GM12864 (cell line): Measurements from ENCODE around the gene FAM177B.
A peak's percentile ranks its signal among the peaks of the same experiment; 100 is the strongest.
"Not testable (repeated sequence)": the region's sequence is repeated elsewhere in the genome, so short reads cannot be mapped to it uniquely, and the experiment has no call there.

Experiments used
- DNase-seq: peaks from one replicate; pipeline ENCODE4 v3.0.0-alpha.2; 2011; ENCODE audit warnings: low read depth
- H3K4me3 ChIP-seq: 2 replicates; pipeline ENCODE4 v1.5.1; 2011; ENCODE audit warnings: mild to moderate bottlenecking, low read depth, low read length, control low read depth
- TF ChIP-seq, protein P1 (sequence below): IDR thresholded peaks from 2 replicates; pipeline ENCODE4 v1.5.1; 2011; ENCODE audit warnings: low read depth, mild to moderate bottlenecking, moderate library complexity, low read length, control low read depth, inconsistent platforms; ENCODE audit errors: missing control alignments

The FAM177B gene

DNA sequence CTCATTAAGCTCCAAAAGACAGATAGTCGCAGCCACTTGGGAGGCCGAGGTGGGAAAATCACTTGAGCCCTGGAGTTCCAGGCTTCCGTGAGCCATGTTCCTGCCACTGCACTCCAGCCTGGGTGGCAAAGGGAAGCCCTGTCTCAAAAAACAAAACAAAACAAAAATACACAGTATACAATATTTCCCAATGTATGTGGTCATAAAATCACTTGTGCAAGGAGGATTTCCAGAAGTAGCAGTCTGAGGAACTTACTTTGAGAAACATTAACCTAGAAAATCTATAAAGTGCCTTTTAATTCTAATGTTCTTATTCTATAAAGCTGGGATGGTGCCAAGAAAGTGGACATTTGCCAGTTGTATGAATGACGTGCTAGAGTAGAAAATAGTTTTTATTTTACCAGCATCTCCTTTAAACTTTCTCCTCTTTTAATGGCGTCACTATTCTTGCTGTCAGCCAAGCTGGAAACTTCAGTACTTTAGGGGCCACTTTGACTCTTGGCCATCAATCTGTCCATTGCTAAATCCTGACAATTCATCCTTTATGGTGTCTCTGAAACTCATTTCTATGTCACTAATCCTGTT, 22.5 kb downstream of the FAM177B start:
- H3K4me3 ChIP-seq: no peak overlapping the region
- DNase-seq: no peak
- TF ChIP-seq, protein P1, sequence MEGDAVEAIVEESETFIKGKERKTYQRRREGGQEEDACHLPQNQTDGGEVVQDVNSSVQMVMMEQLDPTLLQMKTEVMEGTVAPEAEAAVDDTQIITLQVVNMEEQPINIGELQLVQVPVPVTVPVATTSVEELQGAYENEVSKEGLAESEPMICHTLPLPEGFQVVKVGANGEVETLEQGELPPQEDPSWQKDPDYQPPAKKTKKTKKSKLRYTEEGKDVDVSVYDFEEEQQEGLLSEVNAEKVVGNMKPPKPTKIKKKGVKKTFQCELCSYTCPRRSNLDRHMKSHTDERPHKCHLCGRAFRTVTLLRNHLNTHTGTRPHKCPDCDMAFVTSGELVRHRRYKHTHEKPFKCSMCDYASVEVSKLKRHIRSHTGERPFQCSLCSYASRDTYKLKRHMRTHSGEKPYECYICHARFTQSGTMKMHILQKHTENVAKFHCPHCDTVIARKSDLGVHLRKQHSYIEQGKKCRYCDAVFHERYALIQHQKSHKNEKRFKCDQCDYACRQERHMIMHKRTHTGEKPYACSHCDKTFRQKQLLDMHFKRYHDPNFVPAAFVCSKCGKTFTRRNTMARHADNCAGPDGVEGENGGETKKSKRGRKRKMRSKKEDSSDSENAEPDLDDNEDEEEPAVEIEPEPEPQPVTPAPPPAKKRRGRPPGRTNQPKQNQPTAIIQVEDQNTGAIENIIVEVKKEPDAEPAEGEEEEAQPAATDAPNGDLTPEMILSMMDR: no peak

DNA sequence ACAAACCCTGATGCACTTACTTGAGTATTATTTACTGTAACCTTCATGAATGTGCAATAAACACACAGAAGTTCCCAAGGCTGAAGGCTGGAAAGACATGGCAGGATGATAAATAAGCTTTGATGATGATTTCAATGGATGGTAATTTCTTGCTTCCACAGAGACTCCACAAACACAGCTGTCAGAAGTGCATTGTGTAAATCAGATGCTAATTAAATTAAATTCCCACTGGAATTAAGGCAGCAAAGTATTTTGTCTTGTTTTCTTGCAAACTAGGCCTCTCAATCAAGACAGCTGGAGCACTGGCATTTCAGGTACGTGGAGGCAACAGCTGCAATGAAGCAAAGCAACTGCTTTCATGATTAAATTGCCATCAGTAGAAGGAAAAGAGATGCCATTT, 24.1 kb downstream of the FAM177B start:
- TF ChIP-seq, protein P1: no peak
- no peak for DNase-seq
- H3K4me3 ChIP-seq: no peak overlapping the region

DNA sequence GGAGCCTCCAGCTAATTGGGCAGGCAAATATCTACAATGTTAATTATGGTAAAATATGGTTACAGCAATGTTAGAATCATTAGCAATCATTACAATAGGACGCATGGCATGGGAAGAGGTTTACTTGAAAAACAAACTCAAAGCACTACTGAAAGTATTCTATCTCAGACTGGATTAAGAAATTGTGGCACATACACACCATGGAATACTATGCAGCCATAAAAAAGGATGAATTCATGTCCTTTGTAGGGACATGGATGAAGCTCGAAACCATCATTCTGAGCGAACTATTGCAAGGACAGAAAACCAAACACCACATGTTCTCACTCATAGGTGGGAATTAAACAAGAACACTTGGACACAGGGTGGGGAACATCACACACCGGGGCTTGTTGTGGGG, 25.2 kb downstream of the FAM177B start:
- not testable (repeated sequence) for H3K4me3 ChIP-seq

DNA sequence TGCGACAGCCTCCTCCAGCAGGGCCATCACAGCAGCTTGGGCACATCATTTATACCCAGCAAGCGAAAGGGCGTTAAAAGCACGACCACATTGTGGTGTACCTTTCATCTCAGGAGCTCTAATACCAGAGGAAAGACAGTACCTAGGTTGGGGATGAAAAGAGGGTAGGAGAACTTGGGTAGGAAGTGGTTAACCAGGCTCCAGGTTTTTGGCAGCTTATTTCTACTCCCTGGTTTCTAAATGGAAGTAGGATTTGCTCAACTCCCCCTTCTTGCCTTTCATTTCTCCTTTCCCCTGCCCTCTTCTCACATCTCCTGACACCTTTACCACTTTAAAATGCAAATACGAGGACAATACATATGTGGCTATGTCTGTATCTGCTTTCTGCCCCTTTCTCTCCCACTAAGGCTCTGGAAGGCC, 30.2 kb downstream of the FAM177B start:
- H3K4me3 ChIP-seq: no peak overlapping the region
- no peak for DNase-seq
- TF ChIP-seq, protein P1: no peak

More for the DNA sequence above, 25.2 kb downstream of the FAM177B start:
- not testable (repeated sequence) for DNase-seq

DNA sequence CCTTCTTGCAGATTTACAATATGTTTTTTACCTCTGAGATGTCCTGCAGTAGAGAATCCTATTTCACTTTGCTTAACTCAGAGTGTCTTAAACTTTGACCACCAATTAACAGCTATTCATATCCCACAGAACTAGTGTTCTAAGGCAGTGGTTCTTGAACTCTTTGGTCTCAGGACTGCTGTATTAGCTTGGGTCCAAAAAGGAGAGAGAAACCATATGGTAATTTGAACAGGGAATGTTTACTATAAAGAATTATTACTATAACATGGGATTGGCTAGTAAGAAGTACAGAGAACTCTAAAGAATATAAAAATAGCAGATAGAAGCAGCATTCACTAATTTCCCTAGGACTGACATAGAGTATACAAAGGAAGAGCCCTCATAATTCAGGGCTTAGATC, 31.6 kb downstream of the FAM177B start:
- DNase-seq: no peak
- TF ChIP-seq, protein P1: no peak
- no peak overlapping the region for H3K4me3 ChIP-seq

DNA sequence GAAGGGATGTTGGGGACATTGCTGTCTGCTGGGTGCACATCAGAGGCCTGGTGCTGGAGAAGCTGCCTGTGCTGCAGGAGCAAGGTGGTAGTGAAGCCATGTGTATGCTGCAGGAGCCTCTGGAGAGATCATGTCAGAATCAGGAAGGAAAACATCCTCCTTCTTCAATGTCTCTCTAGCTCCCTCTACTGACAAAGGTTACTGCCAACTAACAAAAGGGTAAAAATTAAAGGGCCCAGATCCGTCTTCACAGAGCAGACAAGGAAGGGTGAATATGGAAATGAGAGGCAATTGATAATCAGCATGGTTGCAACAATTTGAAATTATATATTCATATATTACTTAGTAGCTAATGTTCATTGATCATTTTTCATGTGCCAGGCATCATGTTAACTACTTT, 32.2 kb downstream of the FAM177B start:
- TF ChIP-seq, protein P1: peak; percentile 40
- no peak for DNase-seq
- no peak overlapping the region for H3K4me3 ChIP-seq

DNA sequence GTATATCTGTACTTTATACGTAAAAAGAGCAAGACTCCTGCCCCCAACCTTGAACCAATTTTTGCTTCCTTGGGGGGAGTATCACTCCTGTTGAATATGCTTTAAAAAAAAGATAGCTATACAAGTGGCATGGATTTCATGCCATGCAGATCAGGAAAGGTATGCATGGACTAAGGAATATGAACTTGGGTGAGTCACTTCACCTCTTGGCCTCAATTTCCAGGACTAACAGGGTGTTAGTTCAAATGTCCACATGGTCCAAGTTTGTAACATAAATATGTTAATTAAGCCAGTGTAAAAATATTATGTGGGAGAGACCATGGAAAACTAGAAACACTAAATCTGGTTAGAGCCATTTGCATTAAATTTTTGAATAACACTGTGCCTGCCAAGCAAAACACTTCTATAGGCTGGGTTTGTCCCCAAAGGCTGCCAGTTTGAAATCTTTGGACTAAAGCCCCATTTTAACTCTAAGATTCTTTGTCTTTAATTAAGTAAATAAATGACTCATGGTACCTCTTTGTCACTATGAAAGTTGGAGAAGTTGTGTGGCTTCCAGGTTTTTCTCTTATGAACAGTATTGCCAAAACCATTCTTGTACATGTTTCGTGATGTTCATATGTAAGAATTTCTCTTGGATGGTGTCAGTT, 33.1 kb downstream of the FAM177B start:
- H3K4me3 ChIP-seq: no peak overlapping the region
- DNase-seq: no peak
- TF ChIP-seq, protein P1: no peak
